Measurements from ENCODE around the gene R3HDM2.
"Not testable (repeated sequence)": the region's sequence is repeated elsewhere in the genome, so short reads cannot be mapped to it uniquely, and the experiment has no call there.

DNA sequence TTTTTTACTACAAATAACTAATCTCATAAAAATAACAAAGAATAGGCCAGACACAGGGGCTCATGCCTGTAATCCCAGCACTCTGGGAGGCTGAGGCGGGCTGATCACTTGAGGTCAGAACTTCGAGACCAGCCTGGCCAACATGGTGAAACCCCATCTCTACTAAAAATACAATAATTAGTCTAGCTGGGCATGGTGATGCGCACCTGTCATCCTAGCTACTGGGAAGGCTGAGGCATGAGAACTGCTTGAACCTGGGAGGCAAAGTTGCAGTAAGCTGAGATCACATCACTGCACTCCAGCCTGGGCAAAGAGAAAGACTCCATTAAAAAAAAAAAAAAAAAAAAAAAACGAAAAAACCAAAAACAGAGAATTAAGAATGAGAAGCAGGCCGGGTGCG is 16.7 kb downstream of the R3HDM2 start:
- TF ChIP-seq, protein P1, sequence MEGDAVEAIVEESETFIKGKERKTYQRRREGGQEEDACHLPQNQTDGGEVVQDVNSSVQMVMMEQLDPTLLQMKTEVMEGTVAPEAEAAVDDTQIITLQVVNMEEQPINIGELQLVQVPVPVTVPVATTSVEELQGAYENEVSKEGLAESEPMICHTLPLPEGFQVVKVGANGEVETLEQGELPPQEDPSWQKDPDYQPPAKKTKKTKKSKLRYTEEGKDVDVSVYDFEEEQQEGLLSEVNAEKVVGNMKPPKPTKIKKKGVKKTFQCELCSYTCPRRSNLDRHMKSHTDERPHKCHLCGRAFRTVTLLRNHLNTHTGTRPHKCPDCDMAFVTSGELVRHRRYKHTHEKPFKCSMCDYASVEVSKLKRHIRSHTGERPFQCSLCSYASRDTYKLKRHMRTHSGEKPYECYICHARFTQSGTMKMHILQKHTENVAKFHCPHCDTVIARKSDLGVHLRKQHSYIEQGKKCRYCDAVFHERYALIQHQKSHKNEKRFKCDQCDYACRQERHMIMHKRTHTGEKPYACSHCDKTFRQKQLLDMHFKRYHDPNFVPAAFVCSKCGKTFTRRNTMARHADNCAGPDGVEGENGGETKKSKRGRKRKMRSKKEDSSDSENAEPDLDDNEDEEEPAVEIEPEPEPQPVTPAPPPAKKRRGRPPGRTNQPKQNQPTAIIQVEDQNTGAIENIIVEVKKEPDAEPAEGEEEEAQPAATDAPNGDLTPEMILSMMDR (IDR thresholded peaks at IDR 0.05; ENCODE audit: low read depth, low read length) = not testable (repeated sequence)
- TF ChIP-seq, protein P2, sequence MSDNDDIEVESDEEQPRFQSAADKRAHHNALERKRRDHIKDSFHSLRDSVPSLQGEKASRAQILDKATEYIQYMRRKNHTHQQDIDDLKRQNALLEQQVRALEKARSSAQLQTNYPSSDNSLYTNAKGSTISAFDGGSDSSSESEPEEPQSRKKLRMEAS (IDR thresholded peaks at IDR 0.05; ENCODE audit: low read depth, low read length) = not testable (repeated sequence)
- not testable (repeated sequence) for TF ChIP-seq POLR2A (IDR thresholded peaks at IDR 0.05; ENCODE audit: extremely low read depth, insufficient read length); MYC (IDR thresholded peaks at IDR 0.05; ENCODE audit: low read depth, low read length)
